Gastrocnemius medialis (tissue), 4 donors: ENCODE measurements around the gene KCNIP3.

Experiments used
- CTCF ChIP-seq, 5 experiments: fragments of 450-650 bp in 3 of 5; fragments of 200-600 bp in 2 of 5; sonication (generic) in 2 of 5; IDR thresholded peaks in 4 of 5; conservative IDR thresholded peaks in 1 of 5; 1 replicate in 4 of 5; 2 replicates in 1 of 5; pipeline ENCODE4 v1.5.1; 2016 to 2019; ENCODE audit warnings: antibody characterized with exemption in 5 of 5, mild to moderate bottlenecking in 3 of 5, moderate library complexity in 3 of 5
- POLR2A ChIP-seq, 2 donors: fragments of 450-650 bp; IDR thresholded peaks; one replicate each; pipeline ENCODE4 v1.6.1; 2017; ENCODE audit warnings: antibody characterized with exemption in 2 of 2, mild to moderate bottlenecking in 2 of 2, moderate library complexity in 2 of 2

GRCh38 chr2:95294579-95295250 lies 2.4 kb upstream of the KCNIP3 start:
- TF ChIP-seq CTCF (IDR thresholded peaks at IDR 0.05 in 4 of 5, conservative IDR thresholded peaks at IDR 0.05 in 1 of 5) (no peak), POLR2A (IDR thresholded peaks at IDR 0.05) (no peak)
